Stimulated activated naive CD4-positive, alpha-beta T cell (primary cell): ENCODE results near the gene CAPN5.

Experiments
- DNase-seq, 6 experiments: peaks; one replicate each; lab custom pipeline; 2025; lab: John Stamatoyannopoulos, UW

Gene CAPN5

DNA sequence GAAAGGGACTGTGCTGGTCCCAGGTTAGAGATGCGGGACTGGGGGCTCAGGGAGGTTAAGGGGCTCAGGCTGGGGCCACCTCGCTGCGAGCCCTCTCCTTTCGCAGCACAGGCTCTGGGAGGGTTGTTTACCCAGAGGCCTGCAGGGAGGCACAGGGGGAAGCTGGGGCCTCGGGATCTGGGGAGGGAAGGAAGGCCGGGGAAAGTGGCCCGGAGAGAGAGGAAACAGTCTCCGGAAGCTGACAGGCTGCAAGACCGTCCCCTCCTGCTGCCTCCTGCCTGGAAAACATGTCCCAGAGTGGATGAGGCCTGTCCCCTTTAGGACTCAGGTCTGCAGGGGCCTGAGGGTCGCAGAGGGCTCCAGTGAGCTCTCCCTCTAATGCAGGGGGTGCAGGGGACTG is 106.7 kb downstream of the CAPN5 start:
- DNase-seq: no peak

DNA sequence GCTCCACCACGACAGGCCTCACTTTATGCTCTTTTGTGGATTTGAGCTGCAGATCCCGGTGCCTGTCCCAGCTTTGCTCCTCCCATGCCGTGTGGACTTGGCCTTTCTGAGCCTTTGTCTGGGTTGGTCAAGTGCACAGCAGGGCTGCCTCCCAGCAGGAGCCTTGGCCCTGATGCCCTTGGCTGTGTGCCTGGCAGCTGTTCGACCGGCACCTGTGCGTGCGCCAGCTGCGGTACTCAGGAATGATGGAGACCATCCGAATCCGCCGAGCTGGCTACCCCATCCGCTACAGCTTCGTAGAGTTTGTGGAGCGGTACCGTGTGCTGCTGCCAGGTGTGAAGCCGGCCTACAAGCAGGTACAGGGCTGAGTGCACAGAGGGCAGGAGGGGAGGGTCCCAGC is 107.8 kb downstream of the CAPN5 start:
- no peak for DNase-seq

DNA sequence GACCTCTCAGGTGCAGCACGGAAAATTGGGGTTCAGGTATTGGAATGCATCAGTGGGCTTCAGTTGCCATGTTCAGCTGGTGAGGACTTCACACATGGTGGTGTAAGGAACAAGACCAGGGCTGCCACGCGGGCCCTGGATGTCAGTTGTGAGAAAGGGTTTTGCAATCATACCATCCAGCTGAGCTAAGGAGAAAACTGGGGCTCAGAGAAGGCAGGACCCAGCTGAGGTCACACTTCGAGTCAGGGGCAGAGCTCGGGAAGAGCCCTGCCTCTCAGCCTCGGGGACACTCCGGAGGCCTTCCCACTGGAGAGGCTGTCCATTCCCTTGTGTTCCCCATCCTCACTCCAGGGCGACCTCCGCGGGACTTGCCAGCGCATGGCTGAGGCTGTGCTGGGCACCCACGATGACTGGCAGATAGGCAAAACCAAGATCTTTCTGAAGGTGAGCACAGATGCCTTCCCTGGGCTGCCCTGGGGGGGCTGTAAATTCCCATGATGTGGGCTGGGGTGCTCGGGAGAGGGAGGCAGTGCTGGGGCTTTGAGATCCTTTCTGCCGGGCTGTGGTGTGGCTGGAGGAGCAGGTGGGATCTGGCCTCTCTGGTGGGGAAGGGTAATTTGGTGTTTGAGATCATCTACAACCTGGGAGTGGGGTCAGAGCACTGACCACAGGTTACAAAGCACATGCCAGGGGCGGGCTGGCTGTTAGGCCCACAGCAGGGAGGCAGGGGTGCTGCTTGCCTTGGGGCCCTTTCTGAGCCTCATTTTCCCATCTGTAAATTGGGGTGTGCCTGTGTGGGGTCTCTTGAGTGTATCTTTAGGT is 108.5 kb downstream of the CAPN5 start:
- no peak for DNase-seq
